ENCODE results near the gene ACOT12. TPM values are rescaled to one million over a fixed set of nuclear protein-coding genes. Genes with fewer than 3 reads are reported as not detected.

Gene ACOT12
- total RNA-seq, 1 donor from 2014 or later: not detected

GRCh38 chr5:81317536-81317935 is 76.4 kb downstream of the ACOT12 start:
- intact Hi-C loops (cut with DNase I): no loop called here

GRCh38 chr5:81316571-81316970 is 77.4 kb downstream of the ACOT12 start:
- Histone ChIP-seq H3K4me3 (no peak overlapping the region), H3K4me1 (no peaks in the 10 kb centered on the region), H3K9me3 (no peaks in the 10 kb centered on the region), H3K36me3 (peaks cover 17 to 25% of the 10 kb centered on the region in 2 donors), H3K27ac (no peak overlapping the region), H3K27me3 (no peaks in the 10 kb centered on the region)
- TF ChIP-seq CTCF (IDR thresholded peaks at IDR 0.05): no peak
- DNase-seq (ENCODE audit: low spot score in 2 of 2): no peak
- intact Hi-C loops (cut with DNase I): no loop called here

More at GRCh38 chr5:81317536-81317935, 76.4 kb downstream of the ACOT12 start:
- Histone ChIP-seq H3K4me1 (no peaks in the 10 kb centered on the region), H3K4me3 (no peak overlapping the region), H3K36me3 (peaks cover 12 to 16% of the 10 kb centered on the region in 2 donors), H3K9me3 (no peaks in the 10 kb centered on the region), H3K27ac (no peak overlapping the region), H3K27me3 (no peaks in the 10 kb centered on the region)
- no peak for DNase-seq (ENCODE audit: low spot score in 2 of 2)
- no peak for TF ChIP-seq CTCF (IDR thresholded peaks at IDR 0.05)

GRCh38 chr5:81315830-81316229 is 78.1 kb downstream of the ACOT12 start:
- intact Hi-C loops (cut with DNase I): no loop called here

GRCh38 chr5:81315336-81315735 is 78.6 kb downstream of the ACOT12 start:
- Histone ChIP-seq H3K36me3 (peaks cover 22 to 36% of the 10 kb centered on the region in 2 donors), H3K9me3 (no peaks in the 10 kb centered on the region), H3K4me3 (no peak overlapping the region), H3K4me1 (no peaks in the 10 kb centered on the region), H3K27me3 (no peaks in the 10 kb centered on the region), H3K27ac (no peak overlapping the region)
- TF ChIP-seq CTCF (IDR thresholded peaks at IDR 0.05): no peak
- intact Hi-C loops (cut with DNase I): no loop called here
- no peak for DNase-seq (ENCODE audit: low spot score in 2 of 2)

More at GRCh38 chr5:81315830-81316229, 78.1 kb downstream of the ACOT12 start:
- no peaks in the 10 kb centered on the region for H3K27me3 ChIP-seq
- H3K36me3 ChIP-seq: peaks cover 22 to 33% of the 10 kb centered on the region in 2 donors
- H3K27ac ChIP-seq: no peak overlapping the region
- no peaks in the 10 kb centered on the region for H3K4me1 ChIP-seq
- H3K9me3 ChIP-seq: no peaks in the 10 kb centered on the region
- H3K4me3 ChIP-seq: no peak overlapping the region
- no peak for DNase-seq (ENCODE audit: low spot score in 2 of 2)
- no peak for TF ChIP-seq CTCF (IDR thresholded peaks at IDR 0.05)

- intact Hi-C loops (cut with DNase I): no loop called here
- no peak for TF ChIP-seq CTCF (IDR thresholded peaks at IDR 0.05)
- H3K4me3 ChIP-seq: no peak overlapping the region
- peaks cover 23 to 38% of the 10 kb centered on the region in 2 donors for H3K36me3 ChIP-seq
- no peak for DNase-seq (ENCODE audit: low spot score in 2 of 2)
- no peaks in the 10 kb centered on the region for H3K4me1 ChIP-seq
- no peaks in the 10 kb centered on the region for H3K9me3 ChIP-seq
- no peaks in the 10 kb centered on the region for H3K27me3 ChIP-seq
- H3K27ac ChIP-seq: no peak overlapping the region
Observed at GRCh38 chr5:81314581-81314980, 79.4 kb downstream of the ACOT12 start.

- Histone ChIP-seq H3K4me3 (no peak overlapping the region), H3K27me3 (no peaks in the 10 kb centered on the region), H3K36me3 (peaks cover 29 to 43% of the 10 kb centered on the region in 2 donors), H3K4me1 (no peaks in the 10 kb centered on the region), H3K27ac (no peak overlapping the region), H3K9me3 (no peaks in the 10 kb centered on the region)
- no peak for TF ChIP-seq CTCF (IDR thresholded peaks at IDR 0.05)
- no peak for DNase-seq (ENCODE audit: low spot score in 2 of 2)
- intact Hi-C loops (cut with DNase I): no loop called here
Observed at GRCh38 chr5:81313686-81314085, 80.2 kb downstream of the ACOT12 start.
